ENCODE results near the gene SIM1.

Gene SIM1

GRCh38 chr6:100487638-100488037, 22.9 kb upstream of the SIM1 start:
- peaks cover 4% of the 10 kb centered on the region for H3K27me3 ChIP-seq (ENCODE audit: insufficient read depth, poor library complexity, severe bottlenecking)
- no peak overlapping the region for H3K4me3 ChIP-seq (replicated peaks; ENCODE audit: insufficient read depth, low read length)
- no peak for TF ChIP-seq REST (IDR thresholded peaks at IDR 0.05; ENCODE audit: insufficient replicate concordance, low read depth)
- TF ChIP-seq CTCF (IDR thresholded peaks at IDR 0.05; ENCODE audit: insufficient read depth, low read length), result no peak
- no peak for TF ChIP-seq SPI1 (IDR thresholded peaks at IDR 0.05; ENCODE audit: borderline replicate concordance, low read depth)
- no peak for TF ChIP-seq GABPA (IDR thresholded peaks at IDR 0.05; ENCODE audit: low read depth)
- DNase-seq (ENCODE audit: low read depth in 1 of 2, low spot score in 1 of 2), result no peak
- H3K27ac ChIP-seq (replicated peaks), result no peak overlapping the region

DNA sequence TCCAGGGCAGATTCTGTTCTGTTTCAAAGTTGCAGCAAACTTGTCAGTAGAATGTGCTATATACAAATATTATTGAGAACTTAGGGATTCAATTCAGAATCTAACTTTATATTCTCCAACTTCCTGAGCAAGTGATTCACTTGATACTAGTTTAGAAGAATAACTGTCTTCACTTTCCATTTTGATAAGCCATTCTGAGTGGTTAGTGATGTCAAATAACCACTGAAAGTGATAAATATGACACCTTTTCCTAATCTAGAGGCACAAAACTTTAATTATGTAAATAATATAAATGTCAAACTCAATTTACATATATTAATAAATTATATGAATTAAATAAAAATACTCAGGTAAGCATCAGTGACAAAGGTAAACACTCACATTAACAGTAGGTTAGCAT, 20.5 kb upstream of the SIM1 start:
- H3K27me3 ChIP-seq (ENCODE audit: insufficient read depth, poor library complexity, severe bottlenecking), result no peaks in the 10 kb centered on the region
- H3K27ac ChIP-seq (replicated peaks), result no peak overlapping the region
- no peak for DNase-seq (ENCODE audit: low read depth in 1 of 2, low spot score in 1 of 2)
- H3K4me3 ChIP-seq (replicated peaks; ENCODE audit: insufficient read depth, low read length), result no peak overlapping the region
- no peak for TF ChIP-seq SPI1 (IDR thresholded peaks at IDR 0.05; ENCODE audit: borderline replicate concordance, low read depth)
- TF ChIP-seq REST (IDR thresholded peaks at IDR 0.05; ENCODE audit: insufficient replicate concordance, low read depth), result no peak
- no peak for TF ChIP-seq CTCF (IDR thresholded peaks at IDR 0.05; ENCODE audit: insufficient read depth, low read length)
- no peak for TF ChIP-seq POLR2AphosphoS5 (IDR thresholded peaks at IDR 0.05; ENCODE audit: low read depth)
- TF ChIP-seq GABPA (IDR thresholded peaks at IDR 0.05; ENCODE audit: low read depth), result no peak

DNA sequence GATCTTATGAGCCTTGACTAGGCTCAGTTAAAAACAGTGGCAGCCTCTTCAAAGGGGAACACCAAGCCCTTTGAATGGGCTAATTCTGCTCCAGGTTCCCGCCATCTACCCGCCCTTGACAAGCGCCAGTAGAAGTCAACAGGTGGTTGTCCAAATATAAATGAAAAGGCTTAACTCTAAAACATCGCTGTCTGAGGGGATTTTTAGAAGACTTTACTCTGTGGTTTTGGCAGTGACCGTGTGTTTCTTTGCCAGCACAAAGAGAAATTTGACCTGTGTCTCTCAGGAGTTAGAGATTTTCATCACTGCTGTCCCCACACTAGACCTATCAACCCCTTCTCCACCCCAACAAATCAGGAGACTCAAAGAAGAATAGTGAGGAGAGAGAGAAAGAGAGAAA, 19.8 kb upstream of the SIM1 start:
- no peak overlapping the region for H3K4me3 ChIP-seq (replicated peaks; ENCODE audit: insufficient read depth, low read length)
- no peak overlapping the region for H3K27ac ChIP-seq (replicated peaks)
- TF ChIP-seq SPI1 (IDR thresholded peaks at IDR 0.05; ENCODE audit: borderline replicate concordance, low read depth) (no peak), REST (IDR thresholded peaks at IDR 0.05; ENCODE audit: insufficient replicate concordance, low read depth) (no peak), CTCF (IDR thresholded peaks at IDR 0.05; ENCODE audit: insufficient read depth, low read length) (no peak), POLR2AphosphoS5 (IDR thresholded peaks at IDR 0.05; ENCODE audit: low read depth) (no peak), GABPA (IDR thresholded peaks at IDR 0.05; ENCODE audit: low read depth) (no peak)
- no peak for DNase-seq (ENCODE audit: low read depth in 1 of 2, low spot score in 1 of 2)
- H3K27me3 ChIP-seq (ENCODE audit: insufficient read depth, poor library complexity, severe bottlenecking), result no peaks in the 10 kb centered on the region

Data from HL-60 (cell line).